Raji (cell line): ENCODE data around the gene RSRC1.

Experiments
- POLR2A ChIP-seq: IDR thresholded peaks from 2 replicates; pipeline ENCODE4 v1.6.1; 2011; ENCODE audit warnings: low read depth, low read length, control low read depth; ENCODE audit not compliant: insufficient read depth

The RSRC1 gene

GRCh38 chr3:158470944-158471638 lies 361.2 kb downstream of the RSRC1 start:
- TF ChIP-seq POLR2A: no peak

- no peak for TF ChIP-seq POLR2A
Observed at GRCh38 chr3:158471639-158472294, 361.9 kb downstream of the RSRC1 start.

- TF ChIP-seq POLR2A: no peak
Observed at GRCh38 chr3:158479051-158479450, 369.2 kb downstream of the RSRC1 start.

GRCh38 chr3:158483701-158484235 lies 373.9 kb downstream of the RSRC1 start:
- TF ChIP-seq POLR2A: no peak

GRCh38 chr3:158486200-158486599 lies 376.3 kb downstream of the RSRC1 start:
- TF ChIP-seq POLR2A: no peak

GRCh38 chr3:158488670-158489069 lies 378.8 kb downstream of the RSRC1 start:
- no peak for TF ChIP-seq POLR2A

- TF ChIP-seq POLR2A: no peak
Observed at GRCh38 chr3:158489181-158489580, 379.3 kb downstream of the RSRC1 start.

GRCh38 chr3:158491968-158492367 lies 382.1 kb downstream of the RSRC1 start:
- TF ChIP-seq POLR2A: no peak

GRCh38 chr3:158492685-158493084 lies 382.8 kb downstream of the RSRC1 start:
- TF ChIP-seq POLR2A: no peak

GRCh38 chr3:158493931-158494330 lies 384.0 kb downstream of the RSRC1 start:
- no peak for TF ChIP-seq POLR2A

GRCh38 chr3:158494673-158495072 lies 384.8 kb downstream of the RSRC1 start:
- TF ChIP-seq POLR2A: no peak

GRCh38 chr3:158505117-158505516 lies 395.2 kb downstream of the RSRC1 start:
- no peak for TF ChIP-seq POLR2A

- no peak for TF ChIP-seq POLR2A
Observed at GRCh38 chr3:158506456-158506855, 396.6 kb downstream of the RSRC1 start.

- TF ChIP-seq POLR2A: no peak
Observed at GRCh38 chr3:158508481-158508880, 398.6 kb downstream of the RSRC1 start.

- no peak for TF ChIP-seq POLR2A
Observed at GRCh38 chr3:158509891-158510290, 400.0 kb downstream of the RSRC1 start.

GRCh38 chr3:158519776-158520175 lies 409.9 kb downstream of the RSRC1 start:
- no peak for TF ChIP-seq POLR2A
